Fibroblast of peridontal ligament (primary cell): ENCODE measurements around the gene SPHK1.
A peak's percentile ranks its signal among the peaks of the same experiment; 100 is the strongest.
"Not testable (repeated sequence)": the region's sequence is repeated elsewhere in the genome, so short reads cannot be mapped to it uniquely, and the experiment has no call there.

Experiments
- DNase-seq: peaks from one replicate; pipeline ENCODE4 v3.0.0-alpha.2; 2010; ENCODE audit errors: extremely low read depth

The SPHK1 gene

GRCh38 chr17:76384222-76384986, at the start of gene SPHK1:
SPHK1 (plus strand) TSS chr17:76384609; CDS start chr17:76385645, 1,036 bp downstream.
- peak; percentile 70 for DNase-seq

- DNase-seq = no peak
Measured at GRCh38 chr17:76335716-76336381, 48.6 kb upstream of the SPHK1 start.

- no peak for DNase-seq
Measured at GRCh38 chr17:76336756-76337412, 47.5 kb upstream of the SPHK1 start.

- no peak for DNase-seq
Measured at GRCh38 chr17:76337413-76337777, 47.0 kb upstream of the SPHK1 start.

GRCh38 chr17:76341301-76341700, 43.1 kb upstream of the SPHK1 start:
- no peak for DNase-seq

GRCh38 chr17:76343106-76343505, 41.3 kb upstream of the SPHK1 start:
- DNase-seq = no peak

- peak; percentile 60 for DNase-seq
Measured at GRCh38 chr17:76345377-76345974, 38.9 kb upstream of the SPHK1 start.

GRCh38 chr17:76346936-76347335, 37.5 kb upstream of the SPHK1 start:
- DNase-seq = not testable (repeated sequence)

GRCh38 chr17:76350463-76350862, 33.9 kb upstream of the SPHK1 start:
- DNase-seq = no peak

GRCh38 chr17:76351526-76352071, 32.8 kb upstream of the SPHK1 start:
- DNase-seq = no peak

- DNase-seq = no peak
Measured at GRCh38 chr17:76353004-76353598, 31.3 kb upstream of the SPHK1 start.

- peak; percentile 89 for DNase-seq
Measured at GRCh38 chr17:76353599-76354316, 30.7 kb upstream of the SPHK1 start, which contains the start of gene PRPSAP1. PRPSAP1 (minus strand) TSS chr17:76353916; CDS start chr17:76353703, 213 bp downstream.

GRCh38 chr17:76354317-76354729, 30.1 kb upstream of the SPHK1 start:
- no peak for DNase-seq

- DNase-seq = no peak
Measured at GRCh38 chr17:76354747-76355310, 29.6 kb upstream of the SPHK1 start.

- DNase-seq = no peak
Measured at GRCh38 chr17:76356803-76357456, 27.5 kb upstream of the SPHK1 start.

GRCh38 chr17:76357597-76358158, 26.7 kb upstream of the SPHK1 start:
- DNase-seq = no peak

- no peak for DNase-seq
Measured at GRCh38 chr17:76359375-76359774, 25.0 kb upstream of the SPHK1 start.

GRCh38 chr17:76359776-76360175, 24.6 kb upstream of the SPHK1 start:
- DNase-seq = not testable (repeated sequence)

- no peak for DNase-seq
Measured at GRCh38 chr17:76360461-76360860, 23.9 kb upstream of the SPHK1 start.
